T1000 (cell line): Measurements from ENCODE around the gene DIP2A.
"Not testable (repeated sequence)": the region's sequence is repeated elsewhere in the genome, so short reads cannot be mapped to it uniquely, and the experiment has no call there.

Experiments used
- DNase-seq: peaks from one replicate; lab custom pipeline; 2025; ENCODE audit warnings: mixed read lengths; lab: John Stamatoyannopoulos, UW

The DIP2A gene

GRCh38 chr21:46482225-46482845 is 23.6 kb downstream of the DIP2A start:
- no peak for DNase-seq

GRCh38 chr21:46482846-46483231 is 24.1 kb downstream of the DIP2A start:
- DNase-seq = no peak

DNA sequence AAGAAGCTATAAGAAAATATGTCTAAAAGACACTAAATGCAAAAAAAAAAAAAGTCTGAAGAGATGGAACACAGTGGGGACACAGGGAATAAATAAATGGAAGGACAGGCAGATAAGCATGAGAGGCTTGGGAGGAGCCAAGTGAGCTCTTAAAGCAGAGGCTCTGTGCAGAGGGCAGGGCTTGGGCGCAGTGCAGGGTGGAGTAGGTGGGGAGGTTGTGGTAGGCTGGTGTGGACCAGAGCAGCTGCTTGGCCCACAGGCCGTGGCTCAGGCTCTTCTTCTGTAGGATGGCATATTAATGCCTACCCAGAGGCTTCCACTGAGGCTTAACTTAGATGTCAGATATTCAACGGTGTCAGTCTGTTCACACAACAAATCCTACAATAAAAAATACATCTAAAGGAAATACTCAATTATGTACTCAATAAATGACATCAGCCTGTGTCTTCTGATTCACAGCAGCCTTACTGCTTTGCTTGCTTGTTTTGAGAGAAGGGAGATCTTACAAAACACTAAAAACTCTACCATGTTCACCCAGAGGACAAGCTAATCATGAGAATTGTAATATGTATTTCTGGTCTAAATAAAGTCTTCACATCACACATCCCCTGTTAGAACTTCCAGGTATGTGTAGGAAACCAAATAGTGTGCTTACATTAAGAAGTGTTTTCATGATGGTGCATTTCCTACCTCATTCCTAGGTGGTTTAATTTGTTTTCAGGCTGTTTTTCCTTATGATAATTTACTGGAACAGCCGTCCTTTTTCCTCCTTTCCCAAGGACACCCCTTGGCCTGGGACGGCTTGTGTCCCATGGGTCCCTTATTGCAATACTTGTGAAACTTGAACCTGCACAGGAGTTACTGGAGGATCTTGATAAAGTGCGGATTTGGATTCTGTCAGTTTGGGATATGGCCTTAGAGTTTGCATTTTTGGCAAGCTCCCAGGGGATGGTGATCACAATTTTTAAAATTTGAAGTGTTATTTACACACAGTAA is 24.9 kb downstream of the DIP2A start:
- no peak for DNase-seq

- DNase-seq = no peak
Observed at GRCh38 chr21:46486481-46487126, 27.9 kb downstream of the DIP2A start.

GRCh38 chr21:46489162-46489663 is 30.5 kb downstream of the DIP2A start:
- no peak for DNase-seq

- no peak for DNase-seq
Observed at GRCh38 chr21:46489800-46490199, 31.1 kb downstream of the DIP2A start.

DNA sequence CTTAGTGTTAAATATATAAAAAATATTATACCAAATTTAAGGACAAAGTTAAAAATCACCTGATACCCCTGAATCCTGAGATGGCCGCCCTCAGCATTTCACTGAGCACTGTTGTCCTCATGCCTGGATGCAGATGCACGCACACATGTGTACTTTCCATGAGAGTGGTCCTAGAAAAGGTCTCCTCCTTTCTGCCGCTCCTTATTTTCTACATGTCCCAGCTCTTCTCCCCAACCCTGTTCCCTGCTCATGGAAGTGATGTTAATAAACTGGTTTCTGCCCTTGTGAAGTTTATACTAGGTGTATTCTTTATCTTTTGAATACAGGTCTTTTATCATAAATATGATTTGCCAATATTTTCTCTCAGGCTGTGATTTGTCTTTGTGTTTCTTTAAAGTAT is 32.9 kb downstream of the DIP2A start:
- no peak for DNase-seq

- no peak for DNase-seq
Observed at GRCh38 chr21:46492851-46493250, 34.2 kb downstream of the DIP2A start.

GRCh38 chr21:46493828-46494227 is 35.1 kb downstream of the DIP2A start:
- DNase-seq = no peak

DNA sequence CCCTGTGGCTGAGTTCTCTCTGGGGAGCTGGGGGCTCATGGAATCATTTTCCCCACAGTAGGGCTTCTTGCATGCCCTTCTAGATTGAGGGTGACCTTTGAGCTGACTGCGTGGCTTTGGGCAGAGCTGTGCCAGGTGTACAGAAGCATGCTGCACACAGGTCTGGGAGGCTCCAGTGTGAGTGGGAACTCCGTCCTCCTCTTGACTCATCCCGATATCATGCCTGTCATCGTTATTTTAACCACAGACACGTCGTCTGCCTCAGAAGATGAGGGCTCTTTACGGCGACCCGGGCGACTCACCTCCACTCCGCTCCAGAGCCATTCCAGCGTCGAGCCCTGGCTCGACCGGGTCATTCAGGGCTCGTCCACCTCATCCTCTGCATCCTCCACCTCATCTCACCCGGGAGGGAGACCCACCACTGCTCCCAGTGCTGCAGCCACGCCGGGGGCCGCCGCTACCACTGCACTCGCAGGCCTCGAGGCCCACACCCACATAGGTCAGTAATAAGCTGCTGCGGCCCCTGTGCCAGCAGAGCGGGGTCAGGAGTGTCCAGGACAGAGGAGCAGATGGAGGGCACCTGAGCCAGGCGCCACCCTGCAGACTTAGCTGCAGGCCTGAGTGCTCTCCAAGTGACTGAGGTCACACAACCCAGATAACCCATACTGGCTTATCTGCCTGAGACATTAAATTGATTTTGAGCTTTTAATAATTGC is 39.8 kb downstream of the DIP2A start:
- no peak for DNase-seq

GRCh38 chr21:46500224-46500861 is 41.7 kb downstream of the DIP2A start:
- no peak for DNase-seq

- DNase-seq = no peak
Observed at GRCh38 chr21:46503922-46504550, 45.3 kb downstream of the DIP2A start.

GRCh38 chr21:46504666-46505065 is 46.0 kb downstream of the DIP2A start:
- no peak for DNase-seq

- no peak for DNase-seq
Observed at GRCh38 chr21:46507562-46507961, 48.9 kb downstream of the DIP2A start.

DNA sequence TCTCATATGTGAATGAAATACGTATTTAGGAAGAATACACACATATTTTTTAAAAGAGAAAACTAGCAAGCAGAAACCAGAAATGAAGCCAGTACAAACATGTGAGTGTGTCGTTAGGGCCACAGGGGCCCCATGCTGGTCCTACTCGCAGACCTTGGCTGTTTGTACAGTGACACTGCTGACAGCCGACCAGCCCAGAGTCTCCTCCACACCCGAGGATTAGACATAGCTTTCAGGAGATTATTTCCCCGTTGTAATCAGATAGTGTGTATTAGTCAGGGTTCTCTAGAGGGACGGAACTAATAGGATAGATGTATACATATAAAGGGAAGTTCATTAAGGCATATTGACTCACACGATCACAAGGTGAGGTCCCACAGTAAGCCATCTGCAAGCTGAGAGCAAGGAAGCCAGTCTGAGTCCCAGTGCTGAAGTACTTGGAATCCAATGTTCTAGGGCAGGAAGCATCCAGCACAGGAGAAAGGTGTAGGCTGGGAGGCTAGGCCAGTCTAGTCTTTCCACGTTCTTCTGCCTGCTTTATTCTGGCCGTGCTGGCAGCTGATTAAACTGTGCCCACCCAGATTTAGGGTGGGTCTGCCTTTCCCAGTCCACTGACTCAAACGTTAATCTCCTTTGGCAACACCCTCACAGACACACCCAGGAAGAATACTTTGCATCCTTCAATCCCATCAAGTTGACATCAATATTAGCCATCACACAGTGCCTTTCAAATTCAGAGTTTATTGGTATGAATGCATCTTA is 51.2 kb downstream of the DIP2A start:
- DNase-seq = no peak

- no peak for DNase-seq
Observed at GRCh38 chr21:46515109-46515508, 56.4 kb downstream of the DIP2A start.

DNA sequence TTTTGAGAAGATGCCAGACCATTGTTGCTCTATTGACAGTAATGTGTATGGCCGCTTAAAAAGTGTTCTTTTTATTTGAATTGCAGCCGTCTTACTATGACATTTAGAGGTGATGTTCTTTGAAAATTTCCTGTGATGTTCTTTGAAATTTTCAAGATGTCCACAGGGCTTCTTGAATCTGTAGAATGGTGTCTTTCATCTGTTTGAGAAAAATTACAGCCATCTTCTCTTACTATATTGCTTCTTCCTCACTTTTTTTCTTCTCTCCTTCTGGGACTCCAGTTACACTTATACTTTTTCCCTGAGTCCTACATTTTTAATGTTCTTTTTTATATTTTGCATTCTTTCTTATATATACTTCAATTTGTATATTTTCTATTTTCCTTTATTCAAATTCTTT is 57.4 kb downstream of the DIP2A start:
- DNase-seq = no peak

GRCh38 chr21:46517361-46517760 is 58.7 kb downstream of the DIP2A start:
- DNase-seq = no peak

DNA sequence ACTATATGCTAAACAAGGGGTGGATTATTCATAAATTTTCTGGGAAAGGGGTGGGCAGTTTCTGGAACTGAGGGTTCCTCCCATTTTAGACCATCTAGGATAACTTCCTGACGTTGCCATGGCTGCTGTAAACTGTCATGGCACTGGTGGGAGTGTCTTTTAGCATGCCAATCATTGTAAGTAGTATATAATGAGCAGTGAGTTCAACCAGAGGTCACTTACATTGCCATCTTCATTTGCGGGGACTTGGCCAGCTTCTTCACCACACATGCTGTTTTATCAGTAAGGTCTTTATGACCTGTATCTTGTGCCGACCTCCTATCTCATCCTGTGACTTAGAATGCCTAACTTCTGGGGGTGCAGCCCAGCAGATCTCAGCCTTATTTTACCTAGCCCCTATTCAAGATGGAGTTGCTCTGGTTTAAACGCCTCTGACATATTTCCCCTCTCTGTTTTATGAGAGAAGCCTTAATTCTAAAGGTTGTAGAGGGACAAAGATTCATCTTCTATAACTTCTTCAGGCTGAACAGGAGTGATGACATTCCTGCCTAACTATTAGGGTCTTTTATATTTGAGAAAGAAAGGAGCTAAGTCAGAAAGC is 60.4 kb downstream of the DIP2A start:
- DNase-seq = no peak

DNA sequence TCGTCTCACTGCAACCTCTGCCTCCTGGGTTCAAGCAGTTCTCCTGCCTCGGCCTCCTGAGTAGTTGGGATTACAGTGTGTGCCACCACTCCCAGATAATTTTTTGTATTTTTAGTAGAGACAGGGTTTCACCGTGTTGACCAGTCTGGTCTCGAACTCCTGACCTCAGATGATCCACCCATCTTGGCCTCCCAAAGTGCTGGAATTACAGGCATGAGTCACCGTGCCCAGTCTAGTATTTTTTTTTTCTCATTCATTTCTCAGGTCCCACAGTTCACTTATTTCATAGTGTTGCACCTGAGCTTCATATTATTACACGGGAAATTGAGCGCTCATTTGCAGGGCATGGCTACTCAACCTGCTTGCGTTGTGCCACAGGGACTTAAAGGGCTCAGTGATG is 68.7 kb downstream of the DIP2A start:
- not testable (repeated sequence) for DNase-seq
